HG03432 (cell line): ENCODE measurements around the gene EXOSC5.

Experiments used
- ATAC-seq: cut with Tn5 transposase; IDR thresholded peaks from one replicate; pipeline ENCODE4 v1.9.1; 2021; ENCODE audit warnings: mild to moderate bottlenecking, moderate library complexity; ENCODE audit not compliant: unreplicated experiment

Gene EXOSC5

GRCh38 chr19:41426952-41427646, 29.9 kb upstream of the EXOSC5 start, which contains the start of gene B3GNT8:
Gene B3GNT8 (minus strand): TSS chr19:41427374. CDS start chr19:41426778, 596 bp downstream.
- ATAC-seq, result peak; percentile 59

- no peak for ATAC-seq
Observed at GRCh38 chr19:41426116-41426841, 29.1 kb upstream of the EXOSC5 start.

GRCh38 chr19:41425174-41426115, 28.3 kb upstream of the EXOSC5 start:
- no peak for ATAC-seq

DNA sequence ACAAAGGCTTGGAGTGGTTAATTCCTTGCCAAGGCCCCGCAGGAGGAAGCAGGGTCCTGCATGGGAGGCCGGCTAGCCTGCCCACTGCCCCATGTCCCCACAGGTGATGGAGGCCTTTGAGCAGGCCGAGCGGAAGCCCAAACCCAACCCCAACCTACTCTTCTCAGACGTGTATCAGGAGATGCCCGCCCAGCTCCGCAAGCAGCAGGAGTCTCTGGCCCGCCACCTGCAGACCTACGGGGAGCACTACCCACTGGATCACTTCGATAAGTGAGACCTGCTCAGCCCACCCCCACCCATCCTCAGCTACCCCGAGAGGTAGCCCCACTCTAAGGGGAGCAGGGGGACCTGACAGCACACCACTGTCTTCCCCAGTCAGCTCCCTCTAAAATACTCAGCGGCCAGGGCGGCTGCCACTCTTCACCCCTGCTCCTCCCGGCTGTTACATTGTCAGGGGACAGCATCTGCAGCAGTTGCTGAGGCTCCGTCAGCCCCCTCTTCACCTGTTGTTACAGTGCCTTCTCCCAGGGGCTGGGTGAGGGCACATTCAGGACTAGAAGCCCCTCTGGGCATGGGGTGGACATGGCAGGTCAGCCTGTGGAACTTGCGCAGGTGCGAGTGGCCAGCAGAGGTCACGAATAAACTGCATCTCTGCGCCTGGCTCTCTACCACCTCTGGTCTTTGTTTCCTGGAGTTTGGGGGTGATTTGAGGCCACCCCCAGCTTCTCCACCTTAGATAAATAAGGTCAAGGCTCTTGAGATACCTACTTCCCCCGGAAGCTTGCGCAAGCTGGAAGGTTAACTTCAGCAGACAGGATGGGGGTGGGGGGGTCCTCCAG, 27.4 kb upstream of the EXOSC5 start:
- ATAC-seq, result no peak

DNA sequence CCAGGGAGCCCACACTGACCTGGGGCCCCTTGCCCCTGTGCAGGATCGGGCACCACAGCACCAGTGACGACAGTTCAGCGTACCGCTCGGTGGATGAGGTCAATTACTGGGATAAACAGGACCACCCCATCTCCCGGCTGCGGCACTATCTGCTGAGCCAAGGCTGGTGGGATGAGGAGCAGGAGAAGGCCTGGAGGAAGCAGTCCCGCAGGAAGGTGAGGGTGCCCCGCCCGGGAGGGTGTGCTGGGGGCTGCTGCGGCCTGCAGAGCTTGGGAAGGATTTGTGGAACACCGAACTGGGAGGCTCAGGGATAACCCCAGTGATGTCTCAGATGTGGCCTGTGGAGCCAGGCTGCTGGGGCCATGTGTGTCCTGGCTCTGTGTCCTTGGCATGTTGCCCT, 25.8 kb upstream of the EXOSC5 start:
- no peak for ATAC-seq

DNA sequence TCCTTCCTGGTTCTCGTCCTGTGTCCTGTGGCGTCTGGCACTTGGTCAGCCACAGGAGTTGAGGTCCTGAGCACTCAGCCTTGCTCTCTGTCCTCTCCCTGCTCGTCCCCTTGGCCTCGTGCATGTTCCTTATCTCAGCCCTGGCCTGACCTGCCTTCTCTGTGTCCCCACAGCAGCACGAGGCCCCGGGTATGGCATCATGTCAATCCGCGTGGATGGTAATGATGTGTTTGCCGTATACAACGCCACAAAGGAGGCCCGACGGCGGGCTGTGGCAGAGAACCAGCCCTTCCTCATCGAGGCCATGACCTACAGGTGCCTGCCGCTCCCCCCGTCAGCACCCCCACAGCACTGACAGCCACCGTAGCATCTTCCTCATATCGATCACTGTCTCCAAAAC, 25.3 kb upstream of the EXOSC5 start:
- ATAC-seq, result no peak

- no peak for ATAC-seq
Observed at GRCh38 chr19:41421973-41422372, 24.8 kb upstream of the EXOSC5 start.

- no peak for ATAC-seq
Observed at GRCh38 chr19:41421314-41421713, 24.2 kb upstream of the EXOSC5 start.

DNA sequence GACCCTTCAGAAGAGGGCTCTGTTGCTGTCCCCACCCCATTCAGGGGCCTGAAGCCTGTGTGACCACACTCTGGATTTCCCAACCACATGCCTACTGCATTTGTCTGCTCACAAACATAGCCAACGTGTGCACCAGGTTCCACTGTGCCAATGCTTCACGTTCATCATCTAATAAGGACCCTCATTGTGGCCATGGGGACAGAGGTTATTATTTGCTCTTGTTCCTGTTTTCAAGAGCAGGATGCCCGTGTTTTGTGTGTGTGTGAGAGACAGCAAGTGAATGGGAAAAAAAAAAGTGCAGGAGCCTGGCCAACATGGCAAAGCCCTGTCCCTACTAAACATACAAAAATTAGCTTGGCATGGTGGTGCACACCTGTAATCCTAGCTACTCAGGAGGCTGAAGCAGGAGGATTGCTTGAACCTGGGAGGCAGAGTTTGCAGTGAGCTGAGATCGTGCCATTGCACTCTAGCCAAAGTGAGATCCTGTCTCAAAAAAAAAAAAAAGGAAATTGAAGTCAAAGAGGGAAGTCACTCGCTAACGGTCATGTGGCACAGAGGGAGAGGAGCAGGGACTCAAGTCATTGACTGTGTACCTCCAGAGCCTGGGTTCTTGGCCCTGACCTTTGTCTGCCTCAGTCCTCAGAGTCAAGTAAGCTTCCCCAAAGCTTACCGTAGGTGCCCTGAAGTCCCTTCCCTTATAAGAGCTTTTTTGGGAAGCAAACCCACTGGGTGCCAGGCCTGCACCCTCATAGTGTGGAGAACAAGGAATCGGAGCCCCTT, 23.1 kb upstream of the EXOSC5 start:
- no peak for ATAC-seq

DNA sequence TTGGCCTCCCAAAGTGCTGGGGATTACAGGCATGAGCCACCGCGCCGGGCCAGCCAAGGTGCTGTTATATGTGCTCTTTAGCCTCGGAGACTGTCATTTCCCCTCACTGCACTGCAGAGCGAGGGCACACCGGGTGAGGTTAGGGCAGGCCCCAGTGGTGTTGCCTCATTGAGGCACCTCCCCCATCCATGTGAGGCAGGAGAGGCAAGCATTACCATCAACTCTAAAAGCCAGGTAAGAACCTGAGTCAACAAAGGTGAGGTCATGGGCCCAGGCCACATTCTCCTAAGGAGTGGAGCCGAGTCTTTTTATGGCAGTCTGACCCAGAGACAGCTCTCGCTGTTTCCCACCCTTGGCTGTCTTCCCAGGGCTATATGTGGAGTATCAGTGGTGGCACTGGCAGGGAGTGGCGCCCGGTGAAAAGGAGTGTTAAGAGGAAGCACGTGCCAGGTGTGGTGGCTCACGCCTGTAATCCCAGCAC, 19.1 kb upstream of the EXOSC5 start:
- ATAC-seq, result no peak

DNA sequence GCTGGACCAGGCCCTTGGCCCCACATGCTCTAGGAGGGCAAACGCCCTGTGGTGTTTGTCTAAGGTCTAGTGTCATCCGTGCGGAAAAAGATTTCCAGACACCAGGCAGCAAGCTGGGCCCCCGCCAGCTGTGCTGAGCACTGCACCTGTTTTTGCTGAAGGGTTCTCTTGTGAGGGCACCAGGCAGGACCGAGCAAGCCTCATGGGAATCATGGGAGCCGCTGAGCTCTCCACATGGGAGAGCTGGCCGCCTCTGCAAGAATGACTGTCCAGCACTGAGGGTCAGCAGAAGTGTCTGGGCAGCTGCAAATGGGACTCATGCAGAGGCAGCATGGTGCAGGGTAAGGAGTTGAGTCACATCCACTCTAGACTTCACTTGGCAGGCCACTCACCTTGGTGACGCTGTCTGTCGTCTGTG, 18.0 kb upstream of the EXOSC5 start:
- no peak for ATAC-seq

GRCh38 chr19:41414461-41414860, 17.3 kb upstream of the EXOSC5 start:
- no peak for ATAC-seq

DNA sequence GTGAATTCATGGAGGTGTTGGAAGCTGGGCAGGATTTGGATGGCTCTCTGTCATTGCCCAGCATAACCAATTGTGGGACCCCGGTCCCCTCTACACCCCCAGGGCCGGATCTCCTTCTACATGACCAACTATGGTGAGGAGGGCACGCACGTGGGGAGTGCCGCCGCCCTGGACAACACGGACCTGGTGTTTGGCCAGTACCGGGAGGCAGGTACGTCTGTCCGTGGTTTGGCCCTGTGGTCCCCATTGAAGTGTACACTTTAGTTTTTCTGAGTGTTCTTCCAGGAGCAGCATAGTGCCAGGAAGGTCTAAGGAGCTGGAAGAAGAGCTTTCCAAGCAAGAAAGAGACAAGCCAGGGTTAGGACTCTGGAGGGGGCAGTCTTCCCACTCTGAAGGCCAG, 16.8 kb upstream of the EXOSC5 start:
- no peak for ATAC-seq

- no peak for ATAC-seq
Observed at GRCh38 chr19:41412953-41413352, 15.8 kb upstream of the EXOSC5 start.

GRCh38 chr19:41411968-41412265, 14.8 kb upstream of the EXOSC5 start:
- no peak for ATAC-seq

DNA sequence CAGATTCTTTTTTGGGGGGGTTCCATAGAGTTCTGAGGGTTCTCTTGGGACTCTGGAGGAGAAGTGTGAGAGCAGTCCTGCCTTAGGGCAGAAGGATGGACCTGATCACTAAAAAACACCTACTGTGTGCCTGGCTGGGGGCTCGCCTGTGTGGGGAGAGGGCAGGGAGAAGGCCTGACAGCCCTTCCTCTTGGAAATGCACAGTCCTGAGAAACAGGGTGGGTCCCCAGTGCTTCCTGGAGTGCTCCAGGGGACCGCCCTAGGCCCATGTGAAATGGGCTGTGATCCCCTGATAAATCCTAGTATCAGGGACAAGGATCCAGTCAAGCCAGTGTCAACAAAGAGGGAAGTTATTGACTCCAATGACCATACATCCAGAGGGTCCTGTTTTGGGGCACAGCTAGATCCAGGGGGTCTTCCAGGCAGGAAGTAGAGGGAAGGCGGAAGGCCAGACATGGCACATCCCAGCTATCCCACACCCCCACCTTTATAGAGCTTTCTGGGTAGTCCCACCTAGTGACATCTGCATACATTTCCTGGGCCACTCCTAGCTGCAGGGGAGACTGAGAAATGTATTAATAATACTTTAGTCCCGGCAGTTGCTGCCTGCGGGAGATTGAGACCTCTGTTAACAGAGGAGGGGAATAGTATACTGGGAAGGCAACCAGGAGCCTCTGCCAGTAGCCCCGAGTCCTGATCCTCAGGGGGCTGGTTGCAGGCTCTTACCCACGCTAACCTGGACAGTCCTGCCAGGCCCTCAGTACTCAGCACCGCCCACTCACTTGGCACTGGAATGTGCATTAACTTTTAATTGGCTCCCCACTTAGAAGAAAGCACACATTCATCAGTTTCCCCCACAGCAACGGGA, 14.2 kb upstream of the EXOSC5 start:
- no peak for ATAC-seq

- no peak for ATAC-seq
Observed at GRCh38 chr19:41410336-41411054, 13.3 kb upstream of the EXOSC5 start.

- ATAC-seq, result no peak
Observed at GRCh38 chr19:41409288-41409687, 12.1 kb upstream of the EXOSC5 start.
